Measurements from ENCODE around the gene RASGRF2.

DNA sequence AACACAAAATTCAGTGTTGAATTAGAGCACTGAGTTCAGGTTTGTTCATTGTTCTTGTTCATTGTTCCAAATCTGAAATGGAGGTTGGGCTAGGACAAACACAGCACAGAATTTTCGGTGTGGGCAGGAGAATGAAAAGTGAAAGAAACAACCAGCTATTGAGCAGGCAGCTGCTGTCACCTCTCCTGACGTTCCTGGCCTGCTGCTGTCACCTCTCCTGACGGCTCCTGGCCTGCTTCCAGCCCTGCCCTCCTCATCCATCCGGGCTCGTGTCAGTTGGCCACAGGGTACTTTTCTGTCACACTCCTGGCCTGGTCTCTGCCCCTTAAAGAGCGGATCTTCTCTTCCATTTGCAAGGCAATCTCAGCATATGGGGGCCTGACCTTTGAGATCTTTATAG, 227.7 kb downstream of the RASGRF2 start:
- TF ChIP-seq EZH2 (IDR thresholded peaks at IDR 0.05; ENCODE audit: insufficient read depth, poor library complexity, severe bottlenecking): no peak
- TF ChIP-seq EZH2phosphoT487 (IDR thresholded peaks at IDR 0.05; ENCODE audit: insufficient read depth, low read depth): no peak

Measured in GM23248 (cell line).